GM12878 (cell line): ENCODE data around the gene RBX1.
"Not testable (repeated sequence)": the region's sequence is repeated elsewhere in the genome, so short reads cannot be mapped to it uniquely, and the experiment has no call there.

ENCODE experiments used
- CEBPB ChIP-seq, 2 experiments: fragments of 150-350 bp in 1 of 2; IDR thresholded peaks; 2 replicates each; pipeline ENCODE4 v1.6.1; 2012 to 2014; ENCODE audit warnings: low read depth in 2 of 2, low read length in 2 of 2, borderline replicate concordance in 1 of 2, inconsistent platforms in 1 of 2
- EGR1 ChIP-seq, 2 experiments: IDR thresholded peaks; 1 replicate in 1 of 2; 2 replicates in 1 of 2; pipeline ENCODE4 v1.6.1; 2011 to 2012; ENCODE audit warnings: low read depth in 2 of 2, low read length in 2 of 2, borderline replicate concordance in 1 of 2, mild to moderate bottlenecking in 1 of 2, moderate library complexity in 1 of 2
- MXI1 ChIP-seq: fragments of 150-350 bp; IDR thresholded peaks from 2 replicates; pipeline ENCODE4 v1.6.1; 2011; ENCODE audit warnings: low read depth, mild to moderate bottlenecking, inconsistent platforms, low read length, improper control_type of control experiment
- NR2C1 ChIP-seq: fragments of 450-650 bp; IDR thresholded peaks from 2 replicates; pipeline ENCODE4 v1.6.1; 2017; ENCODE audit warnings: antibody characterized with exemption, mild to moderate bottlenecking, moderate library complexity
- POLR2A ChIP-seq: IDR thresholded peaks from 2 replicates; pipeline ENCODE4 v1.6.1; 2011; ENCODE audit warnings: low read depth, mild to moderate bottlenecking, low read length
- RBBP5 ChIP-seq: fragments of 200-600 bp; sonication (generic); conservative IDR thresholded peaks from 2 replicates; pipeline ENCODE4 v1.6.1; 2016
- SMC3 ChIP-seq: IDR thresholded peaks from 2 replicates; pipeline ENCODE4 v1.6.1; 2011; ENCODE audit warnings: low read length, improper control_type of control experiment, borderline replicate concordance
- TF ChIP-seq, protein P1 (sequence below): fragments of 450-650 bp; IDR thresholded peaks from 2 replicates; pipeline ENCODE4 v1.6.1; 2017; ENCODE audit warnings: mild to moderate bottlenecking, moderate library complexity
- TF ChIP-seq, protein P2 (sequence below), 3 experiments: IDR thresholded peaks in 2 of 3; conservative IDR thresholded peaks in 1 of 3; 2 replicates each; pipeline ENCODE4 v1.5.1; 2011; ENCODE audit warnings: low read depth in 3 of 3, low read length in 3 of 3, mild to moderate bottlenecking in 3 of 3, control low read depth in 2 of 3, moderate library complexity in 2 of 3, inconsistent platforms in 1 of 3, mixed read lengths in 1 of 3; ENCODE audit not compliant: control insufficient read depth in 2 of 3, insufficient read depth in 1 of 3; ENCODE audit errors: extremely low read depth in 1 of 3

DNA sequence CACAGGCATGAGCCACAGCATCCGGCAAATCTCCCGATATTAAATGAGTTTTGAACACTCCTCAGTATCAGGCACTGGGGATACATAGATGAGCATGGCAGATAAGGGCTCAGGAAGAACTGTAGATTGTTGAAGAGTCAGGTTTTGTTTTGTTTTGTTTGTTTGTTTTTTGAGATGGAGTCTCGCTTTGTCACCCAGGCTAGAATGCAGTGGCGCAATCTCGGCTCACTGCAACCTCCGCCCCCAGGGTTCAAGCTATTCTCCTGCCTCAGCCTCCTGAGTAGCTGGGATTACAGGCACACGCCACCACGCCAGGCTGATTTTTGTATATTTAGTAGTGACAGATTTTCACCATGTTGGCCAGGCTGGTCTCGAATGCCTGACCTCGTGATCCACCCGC, 51.2 kb downstream of the RBX1 start:
- not testable (repeated sequence) for TF ChIP-seq SMC3; MXI1; POLR2A; RBBP5; CEBPB (IDR thresholded peaks at IDR 0.05; ENCODE audit: borderline replicate concordance in 1 of 2, low read depth in 2 of 2, low read length in 2 of 2); EGR1 (IDR thresholded peaks at IDR 0.05; ENCODE audit: borderline replicate concordance in 1 of 2, low read depth in 2 of 2, low read length in 2 of 2); NR2C1
- TF ChIP-seq, protein P1, sequence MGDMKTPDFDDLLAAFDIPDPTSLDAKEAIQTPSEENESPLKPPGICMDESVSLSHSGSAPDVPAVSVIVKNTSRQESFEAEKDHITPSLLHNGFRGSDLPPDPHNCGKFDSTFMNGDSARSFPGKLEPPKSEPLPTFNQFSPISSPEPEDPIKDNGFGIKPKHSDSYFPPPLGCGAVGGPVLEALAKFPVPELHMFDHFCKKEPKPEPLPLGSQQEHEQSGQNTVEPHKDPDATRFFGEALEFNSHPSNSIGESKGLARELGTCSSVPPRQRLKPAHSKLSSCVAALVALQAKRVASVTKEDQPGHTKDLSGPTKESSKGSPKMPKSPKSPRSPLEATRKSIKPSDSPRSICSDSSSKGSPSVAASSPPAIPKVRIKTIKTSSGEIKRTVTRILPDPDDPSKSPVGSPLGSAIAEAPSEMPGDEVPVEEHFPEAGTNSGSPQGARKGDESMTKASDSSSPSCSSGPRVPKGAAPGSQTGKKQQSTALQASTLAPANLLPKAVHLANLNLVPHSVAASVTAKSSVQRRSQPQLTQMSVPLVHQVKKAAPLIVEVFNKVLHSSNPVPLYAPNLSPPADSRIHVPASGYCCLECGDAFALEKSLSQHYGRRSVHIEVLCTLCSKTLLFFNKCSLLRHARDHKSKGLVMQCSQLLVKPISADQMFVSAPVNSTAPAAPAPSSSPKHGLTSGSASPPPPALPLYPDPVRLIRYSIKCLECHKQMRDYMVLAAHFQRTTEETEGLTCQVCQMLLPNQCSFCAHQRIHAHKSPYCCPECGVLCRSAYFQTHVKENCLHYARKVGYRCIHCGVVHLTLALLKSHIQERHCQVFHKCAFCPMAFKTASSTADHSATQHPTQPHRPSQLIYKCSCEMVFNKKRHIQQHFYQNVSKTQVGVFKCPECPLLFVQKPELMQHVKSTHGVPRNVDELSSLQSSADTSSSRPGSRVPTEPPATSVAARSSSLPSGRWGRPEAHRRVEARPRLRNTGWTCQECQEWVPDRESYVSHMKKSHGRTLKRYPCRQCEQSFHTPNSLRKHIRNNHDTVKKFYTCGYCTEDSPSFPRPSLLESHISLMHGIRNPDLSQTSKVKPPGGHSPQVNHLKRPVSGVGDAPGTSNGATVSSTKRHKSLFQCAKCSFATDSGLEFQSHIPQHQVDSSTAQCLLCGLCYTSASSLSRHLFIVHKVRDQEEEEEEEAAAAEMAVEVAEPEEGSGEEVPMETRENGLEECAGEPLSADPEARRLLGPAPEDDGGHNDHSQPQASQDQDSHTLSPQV: not testable (repeated sequence)
- TF ChIP-seq, protein P2, sequence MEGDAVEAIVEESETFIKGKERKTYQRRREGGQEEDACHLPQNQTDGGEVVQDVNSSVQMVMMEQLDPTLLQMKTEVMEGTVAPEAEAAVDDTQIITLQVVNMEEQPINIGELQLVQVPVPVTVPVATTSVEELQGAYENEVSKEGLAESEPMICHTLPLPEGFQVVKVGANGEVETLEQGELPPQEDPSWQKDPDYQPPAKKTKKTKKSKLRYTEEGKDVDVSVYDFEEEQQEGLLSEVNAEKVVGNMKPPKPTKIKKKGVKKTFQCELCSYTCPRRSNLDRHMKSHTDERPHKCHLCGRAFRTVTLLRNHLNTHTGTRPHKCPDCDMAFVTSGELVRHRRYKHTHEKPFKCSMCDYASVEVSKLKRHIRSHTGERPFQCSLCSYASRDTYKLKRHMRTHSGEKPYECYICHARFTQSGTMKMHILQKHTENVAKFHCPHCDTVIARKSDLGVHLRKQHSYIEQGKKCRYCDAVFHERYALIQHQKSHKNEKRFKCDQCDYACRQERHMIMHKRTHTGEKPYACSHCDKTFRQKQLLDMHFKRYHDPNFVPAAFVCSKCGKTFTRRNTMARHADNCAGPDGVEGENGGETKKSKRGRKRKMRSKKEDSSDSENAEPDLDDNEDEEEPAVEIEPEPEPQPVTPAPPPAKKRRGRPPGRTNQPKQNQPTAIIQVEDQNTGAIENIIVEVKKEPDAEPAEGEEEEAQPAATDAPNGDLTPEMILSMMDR (IDR thresholded peaks at IDR 0.05 in 2 of 3, conservative IDR thresholded peaks at IDR 0.05 in 1 of 3; ENCODE audit: control insufficient read depth in 2 of 3, extremely low read depth in 1 of 3, insufficient read depth in 1 of 3, low read depth in 3 of 3, low read length in 3 of 3): not testable (repeated sequence)
